Fibroblast of gingiva (primary cell): ENCODE data around the gene PPP1R12B.
"Not testable (repeated sequence)": the region's sequence is repeated elsewhere in the genome, so short reads cannot be mapped to it uniquely, and the experiment has no call there.

Experiments used
- DNase-seq: peaks from one replicate; pipeline ENCODE4 v3.0.0-alpha.2; 2011; ENCODE audit warnings: low read depth

Gene PPP1R12B

DNA sequence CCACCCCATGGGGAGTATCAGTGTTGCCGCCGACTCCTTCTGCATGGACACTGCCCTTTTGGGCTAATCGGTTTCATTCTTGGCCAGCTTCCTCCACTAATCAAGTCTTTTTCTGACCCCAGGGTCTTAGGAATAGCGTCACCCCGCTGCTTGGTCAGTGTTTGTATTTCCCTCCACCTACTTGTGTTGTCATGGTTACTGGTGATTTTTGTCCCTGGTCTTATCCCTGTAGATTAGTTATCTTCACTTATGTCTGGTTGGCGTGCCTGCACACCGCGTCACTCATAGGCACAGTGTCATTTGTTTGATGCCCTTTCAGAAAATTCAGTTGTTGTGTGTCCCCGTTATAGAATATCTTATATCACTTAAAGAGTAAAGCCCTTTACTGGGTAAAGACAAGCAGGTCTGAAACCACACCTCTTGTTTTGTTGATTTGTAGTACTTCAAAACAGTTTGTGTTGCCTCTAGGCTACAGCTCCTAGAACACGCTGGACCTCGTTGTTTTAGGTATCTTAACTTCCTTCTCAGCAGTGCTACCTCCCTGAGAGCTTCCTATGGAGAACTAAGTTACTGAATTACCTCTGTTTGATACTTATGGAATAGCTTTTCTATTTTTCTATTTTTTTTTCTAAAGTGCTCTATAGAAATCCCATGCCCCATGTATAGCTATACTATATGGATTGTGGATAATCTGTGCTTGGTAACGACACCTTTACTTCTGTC is 868 bp downstream of the PPP1R12B start:
- peak; percentile 83 for DNase-seq

DNA sequence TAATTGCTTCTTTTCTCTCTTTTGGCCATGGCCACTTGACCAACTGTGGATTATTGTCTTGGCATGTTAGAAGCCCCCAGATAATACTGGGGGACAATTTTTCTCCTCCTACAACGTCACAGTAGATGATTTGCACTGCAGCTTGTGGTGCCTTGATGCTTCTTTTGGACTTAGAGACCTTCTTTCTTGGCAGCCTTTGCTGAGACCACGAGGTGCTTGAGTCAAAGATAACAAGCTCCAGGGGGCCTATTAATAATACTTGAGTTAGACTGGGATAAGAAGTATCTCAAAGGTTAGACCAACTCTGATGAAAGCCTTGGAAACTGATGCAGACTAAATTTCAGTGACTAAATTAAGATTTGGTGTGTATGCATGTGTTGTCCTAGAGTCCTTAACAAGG is 3.2 kb downstream of the PPP1R12B start:
- no peak for DNase-seq

DNA sequence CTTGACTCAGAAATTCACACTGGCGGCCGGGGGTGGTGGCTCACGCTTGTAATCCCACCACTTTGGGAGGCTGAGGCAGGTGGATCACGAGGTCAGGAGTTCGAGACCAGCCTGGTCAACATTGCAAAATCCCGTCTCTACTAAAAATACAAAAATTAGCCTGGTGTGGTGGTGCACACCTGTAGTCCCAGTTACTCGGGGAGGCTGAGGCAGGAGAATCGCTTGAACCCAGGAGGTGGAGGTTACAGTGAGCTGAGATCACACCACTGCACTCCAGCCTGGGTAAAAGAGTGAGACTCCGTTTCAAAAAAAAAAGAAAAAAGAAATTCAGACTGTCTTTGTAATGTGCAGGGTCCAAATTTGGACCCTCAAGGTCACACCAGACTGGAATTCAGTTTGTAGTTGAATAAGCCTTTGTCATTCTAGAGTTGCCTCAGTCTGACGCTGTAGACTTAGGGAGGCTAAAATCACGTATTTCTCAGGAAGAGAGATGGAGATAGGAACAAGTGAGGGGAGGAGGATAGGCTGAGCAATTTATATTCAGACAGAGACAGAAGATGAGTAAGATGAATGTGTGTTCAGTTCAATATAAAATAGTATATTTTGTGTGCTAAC is 4.2 kb downstream of the PPP1R12B start:
- not testable (repeated sequence) for DNase-seq

DNA sequence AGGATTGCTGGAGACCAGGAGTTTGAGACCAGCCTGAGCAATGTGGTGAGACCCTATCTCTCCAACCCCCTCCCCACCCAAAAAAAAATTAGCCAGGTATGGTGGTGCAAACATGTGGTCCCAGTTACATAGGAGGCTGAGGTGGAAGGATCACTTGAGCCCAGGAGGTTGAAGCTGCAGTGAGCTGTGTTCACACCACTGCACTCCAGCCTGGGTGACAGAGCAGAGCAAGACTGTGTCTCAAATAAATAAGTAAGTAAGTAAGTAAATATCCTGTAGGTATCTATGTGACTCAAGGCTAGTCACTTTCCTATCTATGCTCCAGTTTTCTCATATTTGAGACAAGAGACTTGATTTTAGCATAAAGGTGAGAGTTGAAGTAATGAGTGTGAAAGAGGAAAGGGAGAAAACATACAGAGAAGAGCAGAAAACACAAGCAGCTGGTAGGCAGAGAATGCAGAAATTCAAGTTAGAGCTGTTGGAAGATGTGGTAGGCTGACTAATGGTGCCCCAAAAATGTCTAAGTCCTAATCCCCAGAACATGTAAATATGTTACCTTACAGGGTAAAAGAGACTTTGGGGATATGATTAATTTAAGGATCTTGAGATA is 7.5 kb downstream of the PPP1R12B start:
- DNase-seq, result no peak

DNA sequence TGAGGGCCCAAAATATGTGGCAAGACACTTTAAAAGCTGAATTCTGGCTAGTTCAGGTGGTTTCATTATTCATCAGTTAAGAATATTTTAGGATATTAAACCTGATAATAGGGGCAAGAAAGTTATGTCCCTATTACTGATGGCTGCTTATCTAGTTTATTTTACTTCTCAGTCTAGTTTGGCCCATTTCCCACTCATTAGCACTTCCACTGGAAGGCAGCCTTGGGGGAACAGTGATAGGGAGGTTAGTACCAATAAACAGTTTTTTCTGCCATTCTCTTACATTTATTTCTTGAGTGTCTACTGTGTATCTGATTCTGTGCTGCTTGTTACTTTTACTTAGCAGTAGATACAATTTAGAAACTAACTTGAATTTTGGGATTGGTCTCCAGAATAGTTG is 9.0 kb downstream of the PPP1R12B start:
- DNase-seq, result no peak

DNA sequence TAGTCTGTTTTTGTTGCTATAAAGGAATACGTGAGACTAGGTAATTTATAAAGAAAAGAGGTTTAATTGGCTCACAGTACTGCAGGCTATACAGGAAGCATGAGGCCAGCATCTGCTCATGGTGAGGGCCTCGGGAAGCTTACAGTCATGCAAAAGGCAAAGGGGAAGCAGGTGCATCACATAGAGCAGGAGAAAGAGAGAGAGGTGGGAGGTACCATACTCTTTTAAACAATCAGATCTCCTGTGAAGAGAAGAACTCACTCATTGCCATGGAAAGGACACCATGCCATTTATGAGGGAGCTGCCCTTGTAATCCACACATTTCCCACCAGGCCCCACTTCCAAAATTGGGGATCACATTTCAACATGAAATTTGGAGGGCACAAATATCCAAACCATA is 12.7 kb downstream of the PPP1R12B start:
- DNase-seq, result no peak

DNA sequence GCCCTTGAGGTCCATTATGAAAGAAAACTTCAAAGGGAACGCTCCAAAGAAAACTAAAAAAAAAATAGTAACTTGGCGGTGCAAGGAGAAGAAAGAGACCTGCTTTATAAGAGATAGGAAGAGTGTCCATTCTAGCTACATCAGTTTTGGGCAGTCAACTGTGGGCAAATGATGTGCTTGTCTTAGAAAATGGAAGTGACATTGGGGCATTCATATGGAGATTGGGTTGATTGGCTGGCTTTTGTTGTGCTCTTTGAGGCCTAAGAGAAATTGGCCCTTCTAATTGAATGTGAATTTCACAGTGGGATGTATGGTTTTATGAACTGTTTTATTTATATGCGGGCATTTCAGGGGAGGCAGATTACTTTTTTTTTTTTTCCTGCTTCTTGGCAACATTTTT is 13.2 kb downstream of the PPP1R12B start:
- no peak for DNase-seq

DNA sequence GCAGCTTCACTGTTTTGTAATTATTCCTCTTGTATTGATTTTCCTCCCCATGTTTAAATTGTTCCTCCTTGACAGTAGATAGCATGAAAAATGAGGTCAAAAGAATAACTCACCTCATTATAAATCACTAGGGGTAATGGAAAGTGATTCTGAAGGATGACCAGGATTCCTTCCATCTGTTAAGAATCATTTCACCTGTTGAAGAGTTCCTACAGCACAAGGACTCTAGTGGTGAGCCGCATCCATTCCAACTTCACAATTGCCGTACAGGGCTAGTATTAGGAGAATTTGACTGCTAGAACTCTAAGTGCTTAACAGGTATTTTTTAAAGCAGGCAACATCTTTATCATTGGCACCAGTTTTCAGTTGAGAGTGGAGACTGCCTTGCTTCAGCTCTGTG is 13.7 kb downstream of the PPP1R12B start:
- no peak for DNase-seq

DNA sequence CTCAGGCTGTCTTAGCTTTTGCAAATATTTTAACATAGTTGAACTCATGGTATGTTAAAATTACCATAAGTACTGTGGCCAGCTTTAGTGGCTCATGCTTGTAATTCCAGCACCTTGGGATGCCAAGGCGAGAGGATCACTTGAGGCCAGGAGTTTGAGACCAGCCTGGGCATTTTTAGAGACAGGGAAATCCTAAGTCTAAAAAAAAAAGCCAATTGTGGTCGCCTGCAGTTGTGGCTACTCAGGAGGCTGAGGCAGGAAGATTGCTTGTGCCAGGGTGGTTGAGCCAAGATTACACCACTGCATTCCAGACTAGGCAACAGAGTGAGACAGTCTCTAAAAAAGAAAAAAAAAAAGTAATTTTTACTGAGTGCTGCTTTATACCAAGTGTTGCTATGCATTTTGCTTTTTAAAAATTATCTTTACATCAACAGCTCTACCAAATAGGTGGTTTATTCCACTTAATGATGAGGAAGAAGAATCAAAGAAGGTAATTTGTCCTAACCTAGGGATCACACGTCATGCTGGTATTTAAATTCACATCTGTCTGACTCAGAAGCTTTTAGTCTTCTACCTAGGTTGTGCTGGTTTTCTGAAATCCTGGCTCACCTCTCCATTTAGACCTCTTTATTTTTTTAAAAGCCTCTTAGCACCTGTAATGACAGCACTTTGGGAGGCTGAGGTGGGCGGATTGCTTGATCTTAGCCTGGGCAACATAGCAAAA is 16.8 kb downstream of the PPP1R12B start:
- peak; percentile 68 for DNase-seq

DNA sequence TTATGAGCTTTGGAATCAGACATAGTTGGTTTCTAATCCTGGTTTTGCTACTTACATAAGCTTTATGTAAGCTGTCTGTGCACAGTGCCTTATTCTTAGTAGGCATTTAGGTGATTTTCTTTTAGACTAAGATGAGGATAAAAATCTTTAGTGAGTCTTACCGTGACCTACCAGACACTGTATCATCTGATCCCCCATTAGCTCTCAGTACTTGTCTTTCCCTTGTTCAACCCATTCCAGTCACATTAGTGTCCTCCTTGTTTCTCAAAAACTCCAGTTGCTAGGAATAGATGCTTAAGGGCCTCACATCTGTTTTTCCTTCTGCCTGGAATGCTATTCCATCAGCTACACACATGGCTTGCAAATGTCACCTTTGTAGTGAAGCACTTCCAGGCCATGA is 18.8 kb downstream of the PPP1R12B start:
- DNase-seq, result peak; percentile 58

DNA sequence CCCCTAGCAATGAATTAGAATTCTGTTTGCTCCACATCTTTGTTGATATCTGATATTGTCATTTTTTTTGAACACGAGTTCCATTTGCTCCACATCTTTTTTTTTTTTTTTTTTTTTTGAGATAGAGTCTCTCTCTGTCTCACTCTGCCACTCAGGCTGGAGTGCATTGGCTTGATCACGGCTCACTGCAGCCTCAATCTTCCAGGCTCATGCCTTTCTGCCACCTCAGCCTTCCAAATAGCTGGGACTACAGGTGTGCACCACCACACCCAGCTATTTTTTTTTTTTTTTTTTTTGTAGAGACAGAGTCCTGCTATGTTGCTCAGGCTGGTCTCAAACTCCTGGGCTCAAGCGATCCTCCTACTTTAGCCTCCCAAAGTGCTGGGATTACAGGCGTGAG is 22.4 kb downstream of the PPP1R12B start:
- not testable (repeated sequence) for DNase-seq

DNA sequence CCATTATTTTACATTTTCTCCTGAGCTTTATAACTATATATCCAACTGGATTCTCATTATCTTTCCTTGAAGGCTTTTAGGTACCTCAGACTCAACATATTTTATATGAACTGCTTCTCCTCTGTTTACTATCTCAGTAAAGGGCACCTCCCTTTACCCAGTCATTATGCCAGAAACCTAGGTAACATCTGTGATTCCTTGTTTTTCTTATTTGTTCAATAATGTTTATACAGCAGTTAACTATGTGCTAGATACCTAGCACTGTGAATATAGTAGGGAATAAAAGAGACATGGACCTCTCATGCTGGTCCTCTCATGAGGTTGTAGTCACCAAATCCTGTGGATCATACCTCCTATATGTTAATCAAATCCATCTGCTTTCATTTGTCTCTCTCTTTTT is 25.6 kb downstream of the PPP1R12B start:
- DNase-seq, result no peak

DNA sequence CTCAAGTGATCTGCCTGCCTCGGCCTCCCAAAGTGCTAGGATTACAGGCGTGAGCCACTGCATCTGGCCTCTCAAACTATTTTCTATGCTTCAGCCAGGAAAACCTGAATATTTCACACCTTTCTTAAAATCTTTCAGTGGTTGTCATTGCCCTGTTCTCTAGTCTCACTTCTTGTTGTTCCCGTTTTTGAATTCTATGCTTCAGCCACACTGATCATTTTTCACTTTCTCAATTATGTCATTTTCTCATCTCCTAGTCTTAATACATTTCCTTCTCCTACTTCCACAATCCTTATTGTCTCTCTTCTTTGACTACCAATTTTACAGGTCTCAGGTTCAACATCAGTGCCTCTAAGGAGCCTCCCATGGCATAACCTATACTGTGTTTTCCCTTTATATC is 26.7 kb downstream of the PPP1R12B start:
- not testable (repeated sequence) for DNase-seq

DNA sequence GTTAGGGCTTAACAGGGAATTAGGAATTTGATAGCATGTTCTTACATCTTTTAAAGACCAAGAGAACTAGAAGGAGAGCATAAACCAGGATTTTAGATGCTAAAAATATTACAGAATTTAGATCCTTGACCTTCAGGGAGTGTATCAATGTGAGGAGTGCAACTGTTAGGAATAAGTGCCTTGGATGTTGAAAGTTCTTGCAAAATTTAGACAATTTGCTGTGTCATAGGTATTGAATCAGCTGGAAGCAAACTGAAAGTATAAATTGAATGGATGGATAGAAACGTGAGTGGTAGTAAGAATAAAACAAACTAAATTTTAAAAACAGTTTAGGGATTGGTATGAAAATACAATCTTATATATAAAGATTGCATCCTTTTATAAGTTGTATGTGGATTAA is 27.7 kb downstream of the PPP1R12B start:
- DNase-seq, result peak; percentile 49

DNA sequence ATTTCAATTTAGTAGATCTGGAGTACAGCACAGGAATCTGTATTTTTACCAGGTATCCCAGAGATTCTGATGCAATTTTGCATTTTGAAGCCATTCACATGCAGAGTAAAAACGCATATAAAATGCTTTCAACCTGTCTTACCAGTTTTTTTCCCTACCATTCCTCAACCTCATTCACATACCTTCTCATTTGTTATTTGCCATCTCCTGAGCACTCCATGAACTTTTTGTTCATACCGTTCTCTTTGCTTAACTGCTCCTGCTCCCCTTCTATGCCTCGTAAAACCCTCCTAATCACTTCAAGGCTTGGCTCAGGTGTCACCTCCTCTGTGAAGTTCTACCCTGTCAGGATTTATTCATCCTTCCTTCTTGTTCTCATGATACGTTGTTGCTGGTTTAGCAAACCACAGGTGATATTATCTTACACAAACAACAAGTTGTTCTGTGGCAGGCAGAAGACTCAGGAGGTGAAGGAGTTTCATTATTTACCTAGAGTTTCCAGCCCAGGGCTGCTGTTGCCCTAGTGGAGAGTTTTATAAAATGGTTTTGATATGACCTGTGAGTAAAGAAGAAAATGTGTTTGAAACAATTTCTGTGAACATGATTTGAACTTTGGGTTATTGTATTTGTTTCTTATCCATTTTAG is 31.5 kb downstream of the PPP1R12B start:
- not testable (repeated sequence) for DNase-seq

DNA sequence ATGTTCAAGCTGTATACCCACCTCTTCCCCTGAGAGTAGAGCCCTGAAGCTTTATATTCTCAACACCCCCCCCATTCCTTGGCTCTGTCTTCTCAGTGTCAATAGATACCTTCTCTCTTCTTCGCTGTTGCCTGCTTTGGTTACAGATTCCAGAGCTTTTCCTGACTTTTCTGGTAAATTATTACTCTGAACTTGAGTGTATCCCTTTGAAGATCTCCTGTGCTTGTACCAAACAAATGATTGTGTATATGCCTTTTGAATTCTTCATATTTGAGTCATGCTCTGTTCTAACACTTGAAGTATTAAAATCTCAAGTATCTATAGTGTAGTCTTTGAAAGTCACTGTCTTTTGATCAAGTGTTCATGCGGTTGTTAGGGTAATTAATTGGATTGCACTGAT is 32.0 kb downstream of the PPP1R12B start:
- DNase-seq, result not testable (repeated sequence)

DNA sequence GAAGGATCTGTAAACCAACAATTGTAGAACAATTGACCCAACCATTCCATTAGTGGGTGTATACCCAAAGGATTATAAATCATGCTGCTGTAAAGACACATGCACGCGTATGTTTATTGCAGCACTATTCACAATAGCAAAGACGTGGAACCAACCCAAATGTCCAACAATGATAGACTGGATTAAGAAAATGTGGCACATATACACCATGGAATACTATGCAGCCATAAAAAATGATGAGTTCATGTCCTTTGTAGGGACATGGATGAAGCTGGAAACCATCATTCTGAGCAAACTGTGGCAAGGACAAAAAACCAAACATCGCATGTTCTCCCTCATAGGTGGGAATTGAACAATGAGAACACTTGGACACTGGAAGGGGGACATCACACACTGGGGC is 33.4 kb downstream of the PPP1R12B start:
- DNase-seq, result not testable (repeated sequence)

DNA sequence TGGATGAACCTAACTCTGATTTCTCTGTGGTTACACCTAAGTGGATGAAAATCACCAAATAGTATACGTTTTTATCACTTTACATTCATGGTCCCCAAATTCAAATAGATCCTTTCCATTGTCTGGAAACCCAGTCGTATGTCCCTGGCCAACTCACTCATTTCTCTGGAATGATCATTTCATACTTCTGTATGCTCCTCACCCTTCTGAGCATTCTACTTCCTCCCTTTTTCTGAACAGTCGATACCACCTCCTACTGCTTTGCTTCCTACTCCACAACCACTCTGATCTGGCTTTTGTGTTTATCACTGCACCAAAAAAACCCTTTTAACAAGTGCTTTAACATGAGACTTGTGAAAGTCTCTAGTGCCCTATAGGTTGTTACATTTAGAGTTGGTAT is 47.3 kb downstream of the PPP1R12B start:
- peak; percentile 14 for DNase-seq

DNA sequence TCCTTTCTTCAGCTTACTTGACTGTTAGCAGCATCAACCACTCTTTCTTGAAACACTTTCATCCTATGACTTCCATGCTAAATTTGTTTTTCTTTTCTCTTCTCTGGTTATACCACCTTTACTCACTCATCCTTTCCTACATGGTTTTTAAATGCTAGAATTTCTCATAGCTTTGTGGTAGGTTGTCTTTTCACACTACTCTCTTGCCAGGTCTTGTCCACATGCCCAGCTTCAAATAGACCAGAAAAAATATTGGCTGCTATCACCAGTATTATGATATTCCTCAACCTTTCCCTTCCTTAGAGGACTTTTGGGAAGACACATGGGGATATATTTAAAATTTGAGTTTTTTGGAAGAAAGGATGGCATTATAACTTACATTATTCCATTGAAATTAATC is 48.8 kb downstream of the PPP1R12B start:
- DNase-seq, result no peak

DNA sequence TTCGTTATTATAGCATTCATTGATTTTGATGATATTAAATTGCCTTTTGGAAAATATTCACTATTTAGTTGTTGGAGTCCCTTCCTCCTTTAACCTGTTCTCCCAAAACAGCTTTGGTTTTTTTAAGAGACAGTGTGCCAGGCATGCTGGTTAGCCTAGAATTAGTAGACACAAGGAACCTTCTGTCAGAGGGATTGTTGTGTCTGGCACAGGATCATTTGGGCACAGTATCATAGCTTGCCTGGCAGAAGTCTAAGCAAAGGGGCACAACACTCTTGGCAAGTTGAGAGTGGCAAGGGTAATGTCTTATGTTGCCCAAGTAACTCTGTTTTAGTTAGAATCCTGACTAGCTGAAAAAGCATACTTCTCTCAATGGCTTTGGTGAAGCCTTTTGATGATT is 49.9 kb downstream of the PPP1R12B start:
- not testable (repeated sequence) for DNase-seq

DNA sequence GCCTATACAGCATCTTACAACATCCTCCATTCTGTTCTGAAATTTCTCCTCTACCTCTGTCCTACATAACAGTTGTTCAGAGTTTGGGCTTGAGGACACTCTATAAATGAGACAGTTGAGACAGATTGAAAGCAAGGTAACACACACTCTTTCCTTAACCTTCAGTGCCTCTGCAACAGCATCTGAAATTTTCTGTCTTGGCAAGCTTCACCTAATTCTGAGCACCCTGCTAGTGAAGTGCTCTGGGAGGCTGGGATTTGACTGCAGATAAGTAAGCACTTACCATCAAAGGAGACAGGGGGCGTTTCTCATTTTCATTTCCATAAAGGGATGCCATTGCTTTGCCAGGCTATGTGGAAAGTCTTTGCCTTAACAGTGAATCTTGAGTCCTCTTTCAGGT is 53.3 kb downstream of the PPP1R12B start:
- DNase-seq, result not testable (repeated sequence)

DNA sequence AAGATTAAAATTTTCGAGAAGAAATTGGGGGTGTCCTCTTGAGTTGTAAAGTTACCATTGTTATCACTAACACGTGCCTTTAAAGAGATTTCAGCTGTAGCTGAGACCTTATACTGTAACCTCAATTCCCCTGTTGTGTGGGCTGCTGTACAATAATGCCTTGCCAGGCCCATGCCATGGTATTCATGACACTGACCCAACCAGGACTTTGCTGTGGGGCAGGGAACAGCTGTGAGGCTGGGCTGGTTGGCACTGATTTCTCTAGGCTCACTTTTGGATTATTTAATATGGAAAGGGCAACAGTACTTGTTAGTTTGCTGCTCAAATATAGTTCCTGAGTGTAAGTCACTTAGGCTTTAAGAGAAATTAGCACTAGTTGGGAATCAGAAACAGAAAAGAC is 54.9 kb downstream of the PPP1R12B start:
- DNase-seq, result not testable (repeated sequence)
